Cortex of kidney (tissue), 1 donor: Measurements from ENCODE around the gene LRTM2.
A peak's percentile ranks its signal among the peaks of the same experiment; 100 is the strongest.

Source experiments
- DNase-seq: peaks from one replicate; lab custom pipeline; 2025; lab: John Stamatoyannopoulos, UW

Gene LRTM2

GRCh38 chr12:1820191-1820895 lies at the start of gene LRTM2:
LRTM2 (plus strand) TSS chr12:1820565; CDS start chr12:1828149, 7,584 bp downstream.
- DNase-seq = no peak

- no peak for DNase-seq
These were observed 46.3 kb upstream of the LRTM2 start for GRCh38 chr12:1773937-1774655.

GRCh38 chr12:1776170-1776921 lies 44.0 kb upstream of the LRTM2 start:
- DNase-seq = no peak

GRCh38 chr12:1777798-1778197 lies 42.6 kb upstream of the LRTM2 start:
- no peak for DNase-seq

GRCh38 chr12:1778911-1779310 lies 41.5 kb upstream of the LRTM2 start:
- DNase-seq = no peak

GRCh38 chr12:1779783-1780182 lies 40.6 kb upstream of the LRTM2 start:
- no peak for DNase-seq

- DNase-seq = no peak
These were observed 38.6 kb upstream of the LRTM2 start for GRCh38 chr12:1781772-1782171.

- no peak for DNase-seq
These were observed 38.1 kb upstream of the LRTM2 start for GRCh38 chr12:1782215-1782614.

GRCh38 chr12:1787714-1788113 lies 32.7 kb upstream of the LRTM2 start:
- no peak for DNase-seq

GRCh38 chr12:1790444-1790843 lies 29.9 kb upstream of the LRTM2 start:
- DNase-seq = no peak

- no peak for DNase-seq
These were observed 29.1 kb upstream of the LRTM2 start for GRCh38 chr12:1791104-1791841.

GRCh38 chr12:1792406-1792805 lies 28.0 kb upstream of the LRTM2 start:
- no peak for DNase-seq

GRCh38 chr12:1793426-1794210 lies 26.7 kb upstream of the LRTM2 start:
- no peak for DNase-seq

- no peak for DNase-seq
These were observed 25.8 kb upstream of the LRTM2 start for GRCh38 chr12:1794440-1795090.

- no peak for DNase-seq
These were observed 25.1 kb upstream of the LRTM2 start for GRCh38 chr12:1795221-1795784.

- DNase-seq = peak; percentile 55
These were observed 24.4 kb upstream of the LRTM2 start for GRCh38 chr12:1795785-1796514.

- no peak for DNase-seq
These were observed 23.8 kb upstream of the LRTM2 start for GRCh38 chr12:1796515-1797010.

GRCh38 chr12:1797011-1797901 lies 23.1 kb upstream of the LRTM2 start:
- no peak for DNase-seq
